Measurements from ENCODE around the gene DEPDC5.

DNA sequence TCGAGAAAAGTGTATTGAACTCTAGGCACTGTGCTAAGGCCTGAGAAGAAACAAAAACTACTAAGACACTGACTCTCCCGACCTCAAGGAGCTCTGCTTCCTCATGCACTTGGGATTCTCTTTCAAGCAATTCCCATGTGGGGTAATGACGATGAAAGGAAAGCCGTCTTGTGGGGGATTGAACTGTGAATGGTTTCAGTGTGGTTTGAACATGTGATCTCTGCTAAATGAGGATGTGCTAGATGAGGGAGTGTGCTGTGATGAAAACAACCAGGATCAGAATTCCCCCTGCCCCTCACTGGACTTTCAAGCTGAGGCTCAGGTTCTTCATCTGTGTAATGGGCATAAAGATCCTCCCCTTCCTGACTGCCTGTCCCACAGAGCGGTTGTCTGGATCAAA lies 74.9 kb downstream of the DEPDC5 start:
- TF ChIP-seq RNF2 (IDR thresholded peaks at IDR 0.05; ENCODE audit: borderline replicate concordance, low read depth, low read length, missing control alignments, poor library complexity, severe bottlenecking) (no peak), RAD21 (IDR thresholded peaks at IDR 0.05 in 1 of 2, conservative IDR thresholded peaks at IDR 0.05 in 1 of 2; ENCODE audit: low read depth in 2 of 2, low read length in 2 of 2) (no peak), TCF12 (IDR thresholded peaks at IDR 0.05; ENCODE audit: low read depth, low read length) (no peak), YY1 (IDR thresholded peaks at IDR 0.05; ENCODE audit: low read depth, low read length) (no peak), ZNF274 (IDR thresholded peaks at IDR 0.05; ENCODE audit: borderline replicate concordance, extremely low read depth, low read length) (no peak), TAF1 (IDR thresholded peaks at IDR 0.05; ENCODE audit: low read depth, low read length) (no peak), MAX (IDR thresholded peaks at IDR 0.05) (no peak), CEBPB (IDR thresholded peaks at IDR 0.05; ENCODE audit: low read depth, low read length) (no peak), EP300 (IDR thresholded peaks at IDR 0.05; ENCODE audit: borderline replicate concordance in 1 of 2, low read depth in 2 of 2, low read length in 2 of 2) (no peak), POLR2AphosphoS5 (IDR thresholded peaks at IDR 0.05; ENCODE audit: low read depth, low read length) (no peak), KDM1A (IDR thresholded peaks at IDR 0.05; ENCODE audit: borderline replicate concordance, low read length) (no peak), POLR2A (IDR thresholded peaks at IDR 0.05; ENCODE audit: control extremely low read depth in 1 of 2, low read depth in 2 of 2, low read length in 2 of 2) (no peak), EZH2 (IDR thresholded peaks at IDR 0.05; ENCODE audit: low read depth, low read length, severe bottlenecking) (no peak)
- TF ChIP-seq, protein P1, sequence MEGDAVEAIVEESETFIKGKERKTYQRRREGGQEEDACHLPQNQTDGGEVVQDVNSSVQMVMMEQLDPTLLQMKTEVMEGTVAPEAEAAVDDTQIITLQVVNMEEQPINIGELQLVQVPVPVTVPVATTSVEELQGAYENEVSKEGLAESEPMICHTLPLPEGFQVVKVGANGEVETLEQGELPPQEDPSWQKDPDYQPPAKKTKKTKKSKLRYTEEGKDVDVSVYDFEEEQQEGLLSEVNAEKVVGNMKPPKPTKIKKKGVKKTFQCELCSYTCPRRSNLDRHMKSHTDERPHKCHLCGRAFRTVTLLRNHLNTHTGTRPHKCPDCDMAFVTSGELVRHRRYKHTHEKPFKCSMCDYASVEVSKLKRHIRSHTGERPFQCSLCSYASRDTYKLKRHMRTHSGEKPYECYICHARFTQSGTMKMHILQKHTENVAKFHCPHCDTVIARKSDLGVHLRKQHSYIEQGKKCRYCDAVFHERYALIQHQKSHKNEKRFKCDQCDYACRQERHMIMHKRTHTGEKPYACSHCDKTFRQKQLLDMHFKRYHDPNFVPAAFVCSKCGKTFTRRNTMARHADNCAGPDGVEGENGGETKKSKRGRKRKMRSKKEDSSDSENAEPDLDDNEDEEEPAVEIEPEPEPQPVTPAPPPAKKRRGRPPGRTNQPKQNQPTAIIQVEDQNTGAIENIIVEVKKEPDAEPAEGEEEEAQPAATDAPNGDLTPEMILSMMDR (IDR thresholded peaks at IDR 0.05; ENCODE audit: control extremely low read depth in 1 of 3, insufficient read depth in 1 of 3, low read depth in 1 of 3, low read length in 3 of 3), result no peak
